Activated CD4-positive, alpha-beta T cell treated with anti-CD3 and anti-CD28 coated beads, Interleukin-2, amount 10 ng/mL, durations not matched to agents 7 days and 5 days (primary cell): Measurements from ENCODE around the gene TTC8. TPM values are rescaled to one million over a fixed set of nuclear protein-coding genes. Genes with fewer than 3 reads are reported as not detected.

Experiments used
- CTCF ChIA-PET: fragments of 350-600 bp; sonication (Branson Sonifier 250); formaldehyde crosslinking; loops from one replicate; lab custom pipeline; 2021; ENCODE audit warnings: antibody characterized with exemption; lab: Charles Lee
- POLR2A ChIA-PET: fragments of 350-600 bp; sonication (Branson Sonifier 250); formaldehyde crosslinking; loops from one replicate; lab custom pipeline; 2021; ENCODE audit warnings: antibody characterized with exemption; lab: Charles Lee
- DNase-seq: peaks from one replicate; pipeline ENCODE4 v3.0.0-alpha.2; 2020
- H3K27ac Mint-ChIP-seq: one replicate; pipeline ENCODE4 v1.8.0; 2021; ENCODE audit warnings: mild to moderate bottlenecking, moderate library complexity, mixed read lengths
- H3K27me3 Mint-ChIP-seq: one replicate; pipeline ENCODE4 v1.8.0; 2021; ENCODE audit warnings: mixed read lengths
- H3K36me3 Mint-ChIP-seq: one replicate; pipeline ENCODE4 v1.8.0; 2021; ENCODE audit warnings: low read depth, mixed read lengths
- H3K4me1 Mint-ChIP-seq: one replicate; pipeline ENCODE4 v1.8.0; 2021; ENCODE audit warnings: mixed read lengths
- H3K4me3 Mint-ChIP-seq: one replicate; pipeline ENCODE4 v1.8.0; 2021; ENCODE audit warnings: mild to moderate bottlenecking, moderate library complexity, mixed read lengths
- H3K9me3 Mint-ChIP-seq: one replicate; pipeline ENCODE4 v1.8.0; 2021; ENCODE audit warnings: mixed read lengths
- total RNA-seq, 2 experiments: library from RNA; stranded (reverse); gene quantifications; one replicate each; pipeline ENCODE4 v1.2.3, GENCODE V29; 2021

Gene TTC8
- total RNA-seq, 2 experiments from 2014 or later = 0.79 to 1.5 TPM

GRCh38 chr14:88829685-88830302 lies 5.3 kb downstream of the TTC8 start:
- ChIA-PET POLR2A (no interaction called here), CTCF (interaction anchor here (1.2 kb wide), 1 partner anchor 10 kb away, joined by 3 read pairs; no protein-coding TSS in a partner anchor)
- Mint-ChIP-seq H3K27ac (no peak overlapping the region), H3K27me3 (peaks cover 9% of the 10 kb centered on the region), H3K4me1 (peaks cover 10% of the 10 kb centered on the region), H3K36me3 (no peaks in the 10 kb centered on the region), H3K9me3 (no peaks in the 10 kb centered on the region), H3K4me3 (no peak overlapping the region)
- DNase-seq = no peak

- DNase-seq = no peak
- Mint-ChIP-seq H3K9me3 (no peaks in the 10 kb centered on the region), H3K27ac (no peak overlapping the region), H3K4me3 (no peak overlapping the region), H3K4me1 (peaks cover 3% of the 10 kb centered on the region), H3K36me3 (no peaks in the 10 kb centered on the region), H3K27me3 (peaks cover 9% of the 10 kb centered on the region)
- ChIA-PET CTCF (no interaction called here), POLR2A (no interaction called here)
Measured at GRCh38 chr14:88831284-88831683, 6.8 kb downstream of the TTC8 start.

DNA sequence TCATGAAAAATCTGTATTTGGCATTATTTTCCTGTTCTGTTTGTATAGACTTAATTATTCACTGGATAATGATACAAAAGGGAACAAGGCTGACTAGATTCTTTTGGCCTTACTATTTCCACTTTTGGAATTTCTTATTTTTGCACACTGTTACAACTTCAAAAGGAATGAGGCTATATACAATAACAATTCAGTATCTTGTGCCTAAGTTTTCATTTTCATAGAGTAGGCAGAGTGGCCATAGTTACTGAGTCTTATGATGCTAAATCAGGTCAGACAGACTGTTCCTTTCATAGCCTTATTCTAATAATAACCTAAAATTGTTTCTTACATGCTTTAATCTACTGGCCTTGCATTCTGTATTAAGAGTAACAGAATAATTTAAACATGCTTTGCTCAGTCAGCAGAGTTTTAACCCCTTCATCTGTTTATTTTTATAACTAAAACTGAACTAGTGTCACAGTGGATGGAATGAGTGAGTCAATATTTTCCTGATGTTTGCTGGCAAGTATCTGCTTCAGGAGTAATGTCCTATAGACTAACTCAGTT lies 10.5 kb downstream of the TTC8 start:
- H3K27ac Mint-ChIP-seq = no peak overlapping the region
- peaks cover 8% of the 10 kb centered on the region for H3K27me3 Mint-ChIP-seq
- peaks cover 3% of the 10 kb centered on the region for H3K4me1 Mint-ChIP-seq
- no peak for DNase-seq
- no peaks in the 10 kb centered on the region for H3K36me3 Mint-ChIP-seq
- ChIA-PET CTCF (no interaction called here), POLR2A (no interaction called here)
- no peak overlapping the region for H3K4me3 Mint-ChIP-seq
- H3K9me3 Mint-ChIP-seq = no peaks in the 10 kb centered on the region

DNA sequence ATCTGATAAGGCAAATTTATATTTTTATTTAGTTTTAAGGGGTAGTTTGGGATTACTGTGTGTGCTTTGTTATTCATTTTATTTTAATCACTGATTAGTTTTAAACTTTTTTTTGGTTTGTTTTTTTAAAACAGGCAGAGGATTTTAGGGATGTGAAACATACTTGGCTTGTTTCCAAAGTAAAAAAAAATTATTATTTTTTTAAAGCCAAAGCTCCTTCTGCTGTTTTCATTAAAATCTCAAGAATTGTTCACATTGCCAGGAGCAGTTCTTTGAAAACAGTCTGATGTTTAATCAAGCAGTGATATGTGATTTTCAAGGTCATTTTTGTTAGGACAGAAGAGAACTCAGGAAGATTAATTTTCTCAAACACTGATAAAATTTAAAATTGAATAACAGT lies 11.2 kb downstream of the TTC8 start:
- ChIA-PET POLR2A (no interaction called here), CTCF (no interaction called here)
- H3K36me3 Mint-ChIP-seq = no peaks in the 10 kb centered on the region
- no peak overlapping the region for H3K27ac Mint-ChIP-seq
- H3K4me1 Mint-ChIP-seq = no peaks in the 10 kb centered on the region
- H3K4me3 Mint-ChIP-seq = no peak overlapping the region
- H3K27me3 Mint-ChIP-seq = peaks cover 8% of the 10 kb centered on the region
- H3K9me3 Mint-ChIP-seq = no peaks in the 10 kb centered on the region
- DNase-seq = no peak

- no peak overlapping the region for H3K4me3 Mint-ChIP-seq
- no peaks in the 10 kb centered on the region for H3K36me3 Mint-ChIP-seq
- POLR2A ChIA-PET = no interaction called here
- DNase-seq = no peak
- H3K4me1 Mint-ChIP-seq = no peaks in the 10 kb centered on the region
- H3K9me3 Mint-ChIP-seq = no peaks in the 10 kb centered on the region
- no peak overlapping the region for H3K27ac Mint-ChIP-seq
- CTCF ChIA-PET = interaction anchor here (1.0 to 1.6 kb wide), 2 partner anchors 13 to 276 kb away, joined by 3 to 4 read pairs; partner anchors contain the start of gene TTC8
- peaks cover 8% of the 10 kb centered on the region for H3K27me3 Mint-ChIP-seq
Measured at GRCh38 chr14:88837495-88837894, 13.0 kb downstream of the TTC8 start.

GRCh38 chr14:88838015-88838414 lies 13.6 kb downstream of the TTC8 start:
- ChIA-PET POLR2A (no interaction called here), CTCF (interaction anchor here (1.6 kb wide), 1 partner anchor 14 kb away, joined by 4 read pairs; the partner anchor contains the start of gene TTC8)
- no peaks in the 10 kb centered on the region for H3K9me3 Mint-ChIP-seq
- no peak overlapping the region for H3K4me3 Mint-ChIP-seq
- DNase-seq = no peak
- no peaks in the 10 kb centered on the region for H3K4me1 Mint-ChIP-seq
- H3K27ac Mint-ChIP-seq = no peak overlapping the region
- H3K27me3 Mint-ChIP-seq = peaks cover 8% of the 10 kb centered on the region
- H3K36me3 Mint-ChIP-seq = no peaks in the 10 kb centered on the region

- no peaks in the 10 kb centered on the region for H3K4me1 Mint-ChIP-seq
- H3K27ac Mint-ChIP-seq = no peak overlapping the region
- no peak overlapping the region for H3K4me3 Mint-ChIP-seq
- H3K36me3 Mint-ChIP-seq = no peaks in the 10 kb centered on the region
- DNase-seq = no peak
- POLR2A ChIA-PET = no interaction called here
- H3K27me3 Mint-ChIP-seq = peaks cover 1% of the 10 kb centered on the region
- CTCF ChIA-PET = no interaction called here
- no peaks in the 10 kb centered on the region for H3K9me3 Mint-ChIP-seq
Measured at GRCh38 chr14:88840926-88841325, 16.5 kb downstream of the TTC8 start.

DNA sequence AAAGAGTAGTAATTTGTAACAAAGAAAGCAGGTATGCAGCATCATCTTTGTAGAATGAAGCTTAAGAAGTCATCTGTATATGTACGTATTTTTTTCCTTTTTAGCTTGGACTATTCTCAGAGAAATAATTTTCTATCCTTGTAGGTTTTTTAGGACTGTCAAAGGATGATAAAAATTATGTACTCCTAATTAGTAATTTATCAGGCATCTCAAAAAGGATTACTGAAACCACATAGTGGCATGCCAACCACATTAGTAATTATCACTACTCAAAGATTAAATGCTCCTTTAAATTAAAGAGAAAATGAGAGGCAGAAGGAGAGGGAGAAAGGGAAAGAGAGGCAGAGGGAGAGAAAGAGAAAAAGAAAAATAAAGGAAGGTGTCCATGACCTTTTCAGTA lies 17.3 kb downstream of the TTC8 start:
- no peaks in the 10 kb centered on the region for H3K9me3 Mint-ChIP-seq
- H3K4me1 Mint-ChIP-seq = no peaks in the 10 kb centered on the region
- no peak overlapping the region for H3K4me3 Mint-ChIP-seq
- peaks cover 1% of the 10 kb centered on the region for H3K27me3 Mint-ChIP-seq
- CTCF ChIA-PET = interaction anchor here (0.8 kb wide), 1 partner anchor 16 kb away, joined by 4 read pairs; no protein-coding TSS in a partner anchor
- no peak for DNase-seq
- POLR2A ChIA-PET = no interaction called here
- no peaks in the 10 kb centered on the region for H3K36me3 Mint-ChIP-seq
- H3K27ac Mint-ChIP-seq = no peak overlapping the region

- DNase-seq = no peak
- POLR2A ChIA-PET = no interaction called here
- no peak overlapping the region for H3K4me3 Mint-ChIP-seq
- H3K4me1 Mint-ChIP-seq = no peaks in the 10 kb centered on the region
- CTCF ChIA-PET = interaction anchor here (0.8 kb wide), 1 partner anchor 17 kb away, joined by 4 read pairs; no protein-coding TSS in a partner anchor
- no peaks in the 10 kb centered on the region for H3K9me3 Mint-ChIP-seq
- peaks cover 1% of the 10 kb centered on the region for H3K27me3 Mint-ChIP-seq
- no peak overlapping the region for H3K27ac Mint-ChIP-seq
- H3K36me3 Mint-ChIP-seq = no peaks in the 10 kb centered on the region
Measured at GRCh38 chr14:88842414-88842813, 18.0 kb downstream of the TTC8 start.

GRCh38 chr14:88844980-88845491 lies 20.6 kb downstream of the TTC8 start:
- H3K27ac Mint-ChIP-seq = no peak overlapping the region
- no peak overlapping the region for H3K4me3 Mint-ChIP-seq
- no peak for DNase-seq
- ChIA-PET CTCF (no interaction called here), POLR2A (no interaction called here)
- no peaks in the 10 kb centered on the region for H3K9me3 Mint-ChIP-seq
- no peaks in the 10 kb centered on the region for H3K36me3 Mint-ChIP-seq
- no peaks in the 10 kb centered on the region for H3K4me1 Mint-ChIP-seq
- H3K27me3 Mint-ChIP-seq = no peaks in the 10 kb centered on the region

GRCh38 chr14:88848571-88848970 lies 24.1 kb downstream of the TTC8 start:
- H3K4me1 Mint-ChIP-seq = no peaks in the 10 kb centered on the region
- ChIA-PET CTCF (no interaction called here), POLR2A (no interaction called here)
- no peaks in the 10 kb centered on the region for H3K9me3 Mint-ChIP-seq
- H3K4me3 Mint-ChIP-seq = no peak overlapping the region
- H3K27ac Mint-ChIP-seq = no peak overlapping the region
- no peak for DNase-seq
- H3K27me3 Mint-ChIP-seq = no peaks in the 10 kb centered on the region
- H3K36me3 Mint-ChIP-seq = no peaks in the 10 kb centered on the region

- H3K36me3 Mint-ChIP-seq = no peaks in the 10 kb centered on the region
- H3K27me3 Mint-ChIP-seq = no peaks in the 10 kb centered on the region
- H3K4me3 Mint-ChIP-seq = no peak overlapping the region
- POLR2A ChIA-PET = no interaction called here
- H3K9me3 Mint-ChIP-seq = no peaks in the 10 kb centered on the region
- CTCF ChIA-PET = no interaction called here
- H3K27ac Mint-ChIP-seq = no peak overlapping the region
- no peaks in the 10 kb centered on the region for H3K4me1 Mint-ChIP-seq
- no peak for DNase-seq
Measured at GRCh38 chr14:88849716-88850115, 25.3 kb downstream of the TTC8 start.

DNA sequence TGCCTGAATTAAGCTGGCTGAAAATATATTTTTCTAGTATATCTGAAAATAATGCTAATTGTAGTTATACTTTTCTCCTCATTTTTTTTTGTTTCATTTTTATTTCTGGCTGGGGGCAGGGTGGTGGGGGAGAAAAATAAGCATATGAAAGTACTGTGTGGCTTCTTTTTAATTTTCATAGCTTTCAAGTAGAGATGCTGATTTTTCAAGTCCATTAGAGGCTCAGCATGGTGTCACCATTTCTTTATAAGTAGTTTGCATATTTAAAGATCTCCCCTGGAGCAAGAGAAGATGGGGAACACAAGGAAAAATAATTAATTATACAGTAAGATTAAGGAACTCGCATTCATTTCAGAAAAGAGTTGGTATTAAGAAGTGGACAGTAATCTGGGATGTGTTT lies 27.1 kb downstream of the TTC8 start:
- no peak overlapping the region for H3K4me3 Mint-ChIP-seq
- POLR2A ChIA-PET = no interaction called here
- no peaks in the 10 kb centered on the region for H3K36me3 Mint-ChIP-seq
- CTCF ChIA-PET = no interaction called here
- H3K27me3 Mint-ChIP-seq = no peaks in the 10 kb centered on the region
- H3K27ac Mint-ChIP-seq = no peak overlapping the region
- no peaks in the 10 kb centered on the region for H3K4me1 Mint-ChIP-seq
- no peak for DNase-seq
- H3K9me3 Mint-ChIP-seq = no peaks in the 10 kb centered on the region
